HUES6 (cell line): ENCODE results near the gene ERAP2.

Experiments used
- H3K27ac ChIP-seq: 2 replicates; pipeline ENCODE4 v1.7.0; 2013; ENCODE audit warnings: low read depth, mild to moderate bottlenecking, low read length, inconsistent platforms
- H3K27me3 ChIP-seq: 2 replicates; pipeline ENCODE4 v1.6.1; 2013; ENCODE audit warnings: low read length; ENCODE audit not compliant: control insufficient read depth, insufficient read depth
- H3K36me3 ChIP-seq: 2 replicates; pipeline ENCODE4 v1.6.1; 2013; ENCODE audit warnings: low read length; ENCODE audit not compliant: control insufficient read depth, insufficient read depth
- H3K4me1 ChIP-seq: 2 replicates; pipeline ENCODE4 v1.6.1; 2013; ENCODE audit warnings: low read length; ENCODE audit not compliant: control insufficient read depth, insufficient read depth
- H3K4me3 ChIP-seq: 2 replicates; pipeline ENCODE4 v1.5.1; 2013; ENCODE audit warnings: low read depth, low read length
- H3K9ac ChIP-seq: one replicate; pipeline ENCODE4 v1.6.1; 2013; ENCODE audit warnings: mild to moderate bottlenecking, low read length
- H3K9me3 ChIP-seq: 2 replicates; pipeline ENCODE4 v1.6.1; 2013; ENCODE audit warnings: low read depth, low read length; ENCODE audit not compliant: control insufficient read depth, insufficient read depth

ERAP2 gene

DNA sequence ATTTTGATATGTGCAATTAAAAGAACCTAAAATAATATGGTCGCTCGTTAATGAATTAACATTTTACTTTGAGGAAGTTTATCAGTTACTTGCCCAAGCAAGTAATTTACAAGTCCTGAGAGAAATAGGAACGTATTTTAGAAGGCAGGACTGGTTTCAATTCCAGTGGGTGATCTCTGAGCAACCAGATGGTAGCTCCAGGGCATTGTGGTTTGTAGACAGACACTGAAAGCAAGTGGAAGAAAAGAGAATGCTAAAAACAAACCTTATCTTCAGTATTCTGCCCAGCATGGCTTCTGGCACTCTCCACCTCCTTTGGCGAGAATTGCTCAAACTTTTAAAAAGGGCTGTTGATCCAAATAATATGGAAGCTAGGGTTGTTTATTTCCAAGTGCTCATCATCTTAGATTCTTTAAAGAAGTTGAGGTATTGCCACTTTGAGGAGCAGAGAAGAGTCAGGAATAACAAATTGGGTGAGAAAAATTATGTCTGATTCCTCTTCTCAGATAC is 31.8 kb upstream of the ERAP2 start:
- Histone ChIP-seq H3K4me1 (peaks cover 5% of the 10 kb centered on the region; the same call in 1 of the 2 replicates), H3K9ac (no peak overlapping the region), H3K9me3 (no peaks in the 10 kb centered on the region; the same call in 1 of the 2 replicates), H3K27ac (no peak overlapping the region), H3K36me3 (no peaks in the 10 kb centered on the region), H3K4me3 (no peak overlapping the region), H3K27me3 (no peaks in the 10 kb centered on the region)

GRCh38 chr5:96851312-96852062 is 24.8 kb upstream of the ERAP2 start:
- Histone ChIP-seq H3K4me1 (no peaks in the 10 kb centered on the region), H3K36me3 (no peaks in the 10 kb centered on the region), H3K27me3 (no peaks in the 10 kb centered on the region), H3K4me3 (no peak overlapping the region), H3K9me3 (no peaks in the 10 kb centered on the region; the same call in 1 of the 2 replicates), H3K9ac (no peak overlapping the region), H3K27ac (no peak overlapping the region)

- Histone ChIP-seq H3K9me3 (no peaks in the 10 kb centered on the region; the same call in 1 of the 2 replicates), H3K27me3 (no peaks in the 10 kb centered on the region), H3K9ac (no peak overlapping the region), H3K4me1 (no peaks in the 10 kb centered on the region), H3K27ac (no peak overlapping the region), H3K36me3 (no peaks in the 10 kb centered on the region), H3K4me3 (no peak overlapping the region)
Observed at GRCh38 chr5:96852759-96853158, 23.5 kb upstream of the ERAP2 start.

- Histone ChIP-seq H3K4me1 (no peaks in the 10 kb centered on the region), H3K9me3 (no peaks in the 10 kb centered on the region; the same call in 1 of the 2 replicates), H3K4me3 (no peak overlapping the region), H3K27ac (no peak overlapping the region), H3K9ac (no peak overlapping the region), H3K36me3 (no peaks in the 10 kb centered on the region), H3K27me3 (no peaks in the 10 kb centered on the region)
Observed at GRCh38 chr5:96854067-96854466, 22.2 kb upstream of the ERAP2 start.

DNA sequence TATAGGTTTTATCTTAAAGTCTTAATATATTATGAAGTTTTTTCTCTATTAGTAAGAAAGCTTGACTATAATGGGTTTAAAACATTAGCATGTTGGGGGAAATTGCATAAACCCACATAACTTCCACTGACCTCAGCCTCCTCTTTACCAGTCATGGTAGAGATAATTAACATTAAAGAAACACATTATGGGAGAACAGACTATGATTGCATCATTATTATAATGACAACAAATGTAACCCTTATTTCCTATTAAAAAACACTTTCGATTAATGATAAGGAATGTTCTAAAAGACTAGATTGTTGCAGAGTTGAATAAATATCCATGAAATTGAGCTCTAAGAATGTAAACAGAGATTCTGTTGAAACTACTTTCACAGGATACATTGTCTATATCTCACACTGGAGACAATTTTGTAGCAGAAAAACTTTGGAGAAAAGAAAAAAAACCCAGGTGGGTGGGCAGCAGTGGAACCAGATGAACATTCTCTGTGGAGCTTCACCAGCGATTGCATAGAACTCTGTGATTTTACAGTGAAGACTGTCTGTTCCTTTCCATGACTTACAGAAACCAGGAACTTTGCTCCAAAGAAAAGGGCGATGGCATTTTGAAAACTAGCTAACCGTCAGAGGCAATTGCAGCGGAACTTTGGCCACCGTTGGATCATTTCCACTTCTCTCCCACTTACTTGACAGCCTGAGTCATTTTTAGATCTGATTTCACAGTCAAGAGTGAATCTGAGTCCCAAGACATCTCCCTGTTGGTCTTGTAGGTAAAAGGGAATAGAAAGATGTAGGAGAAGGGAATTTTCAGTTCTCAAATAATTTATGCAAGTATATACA is 21.0 kb upstream of the ERAP2 start:
- H3K4me1 ChIP-seq: no peaks in the 10 kb centered on the region
- no peak overlapping the region for H3K27ac ChIP-seq
- H3K9me3 ChIP-seq: no peaks in the 10 kb centered on the region
- no peaks in the 10 kb centered on the region for H3K27me3 ChIP-seq
- no peaks in the 10 kb centered on the region for H3K36me3 ChIP-seq
- no peak overlapping the region for H3K4me3 ChIP-seq
- no peak overlapping the region for H3K9ac ChIP-seq

DNA sequence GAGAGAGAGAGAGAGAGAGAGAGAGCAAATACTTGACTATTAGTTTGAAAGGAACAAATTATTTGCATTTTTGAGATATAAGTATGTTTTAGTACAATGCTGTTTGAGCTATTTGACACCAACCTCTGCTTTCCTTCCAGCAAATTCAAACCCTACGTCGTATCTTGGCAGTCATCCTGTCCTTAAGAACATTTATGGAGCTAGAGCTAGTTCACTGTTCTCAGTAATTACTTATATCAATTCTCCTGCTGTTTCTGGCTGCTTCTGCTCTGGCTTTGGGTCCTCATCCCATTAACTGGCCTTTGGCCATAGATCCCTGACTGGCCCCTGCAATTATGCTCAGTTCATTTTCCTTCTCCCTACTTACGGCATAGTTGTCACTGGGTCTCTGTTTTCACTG is 19.9 kb upstream of the ERAP2 start:
- H3K9ac ChIP-seq: no peak overlapping the region
- H3K27me3 ChIP-seq: no peaks in the 10 kb centered on the region
- H3K9me3 ChIP-seq: no peaks in the 10 kb centered on the region
- H3K36me3 ChIP-seq: no peaks in the 10 kb centered on the region
- no peak overlapping the region for H3K27ac ChIP-seq
- no peak overlapping the region for H3K4me3 ChIP-seq
- no peaks in the 10 kb centered on the region for H3K4me1 ChIP-seq

DNA sequence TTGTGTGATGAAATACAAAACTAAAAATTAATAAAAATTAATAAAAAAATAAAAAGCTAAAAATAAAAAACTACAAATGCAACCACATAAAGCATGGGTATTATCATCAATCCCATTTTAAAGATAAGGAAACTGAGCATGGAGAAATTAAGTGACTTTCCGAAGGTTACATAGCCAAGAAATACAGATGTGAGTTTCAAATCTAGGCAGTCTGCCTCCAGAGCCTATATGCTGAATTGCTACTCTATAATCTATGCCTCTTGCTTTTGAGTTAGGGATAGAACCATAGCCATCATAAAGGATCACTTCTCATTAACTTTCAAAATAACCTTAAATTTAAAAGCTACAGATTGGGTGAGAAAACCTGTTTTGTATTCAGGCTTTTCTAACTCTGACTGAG is 18.8 kb upstream of the ERAP2 start:
- no peaks in the 10 kb centered on the region for H3K36me3 ChIP-seq
- H3K9ac ChIP-seq: no peak overlapping the region
- H3K4me1 ChIP-seq: no peaks in the 10 kb centered on the region
- H3K27ac ChIP-seq: no peak overlapping the region
- no peak overlapping the region for H3K4me3 ChIP-seq
- no peaks in the 10 kb centered on the region for H3K9me3 ChIP-seq
- no peaks in the 10 kb centered on the region for H3K27me3 ChIP-seq

- no peaks in the 10 kb centered on the region for H3K27me3 ChIP-seq
- no peaks in the 10 kb centered on the region for H3K36me3 ChIP-seq
- H3K9ac ChIP-seq: no peak overlapping the region
- H3K9me3 ChIP-seq: no peaks in the 10 kb centered on the region
- no peak overlapping the region for H3K4me3 ChIP-seq
- H3K27ac ChIP-seq: no peak overlapping the region
- no peaks in the 10 kb centered on the region for H3K4me1 ChIP-seq
Observed at GRCh38 chr5:96857924-96858323, 18.4 kb upstream of the ERAP2 start.

- no peaks in the 10 kb centered on the region for H3K4me1 ChIP-seq
- H3K27me3 ChIP-seq: no peaks in the 10 kb centered on the region
- H3K9me3 ChIP-seq: no peaks in the 10 kb centered on the region
- no peak overlapping the region for H3K4me3 ChIP-seq
- H3K9ac ChIP-seq: no peak overlapping the region
- H3K27ac ChIP-seq: no peak overlapping the region
- H3K36me3 ChIP-seq: no peaks in the 10 kb centered on the region
Observed at GRCh38 chr5:96859375-96859774, 16.9 kb upstream of the ERAP2 start.

DNA sequence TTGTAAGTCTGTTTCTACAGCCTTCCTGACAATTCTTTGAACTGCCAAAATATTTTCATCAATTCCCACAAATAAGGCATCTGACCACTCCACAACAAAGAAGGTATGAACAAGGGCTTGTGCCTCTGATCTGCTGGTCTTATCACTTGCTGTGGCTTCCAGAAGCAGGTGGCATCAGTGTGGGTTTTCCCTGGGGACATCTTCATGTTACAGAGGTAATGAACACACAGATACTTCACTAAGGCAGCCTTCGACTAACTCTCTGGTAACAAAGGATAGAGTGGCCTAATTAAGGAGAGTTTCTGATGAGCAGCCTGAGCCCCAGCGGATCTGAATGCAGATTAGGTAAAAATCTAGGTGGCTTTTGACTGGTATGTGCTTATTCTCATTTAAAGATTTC is 15.2 kb upstream of the ERAP2 start:
- Histone ChIP-seq H3K27ac (no peak overlapping the region), H3K9me3 (no peaks in the 10 kb centered on the region), H3K4me1 (no peaks in the 10 kb centered on the region), H3K4me3 (no peak overlapping the region), H3K27me3 (no peaks in the 10 kb centered on the region), H3K36me3 (no peaks in the 10 kb centered on the region), H3K9ac (no peak overlapping the region)

DNA sequence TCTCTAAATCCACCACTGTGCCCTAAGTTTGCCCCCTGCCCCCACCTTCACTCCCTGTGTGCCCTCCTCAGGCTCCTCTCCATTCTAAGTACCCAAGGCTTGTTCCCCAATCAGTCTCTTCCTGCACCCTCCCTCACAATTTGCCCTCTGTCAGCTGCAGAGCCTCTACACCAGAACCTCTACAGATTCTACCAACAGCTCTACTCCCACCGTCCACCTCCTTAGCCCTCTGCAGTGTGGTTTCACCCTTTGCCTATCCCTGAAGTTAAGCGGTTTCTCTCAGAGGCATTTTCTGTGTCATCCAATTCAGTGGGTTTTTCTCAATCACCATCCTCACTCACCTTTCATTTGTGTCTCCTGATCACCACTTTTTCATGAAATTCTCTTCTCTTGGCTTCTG is 13.2 kb upstream of the ERAP2 start:
- Histone ChIP-seq H3K9me3 (no peaks in the 10 kb centered on the region), H3K27ac (no peak overlapping the region), H3K36me3 (no peaks in the 10 kb centered on the region), H3K4me1 (no peaks in the 10 kb centered on the region), H3K9ac (no peak overlapping the region), H3K4me3 (no peak overlapping the region), H3K27me3 (no peaks in the 10 kb centered on the region)
